Suprapubic skin (tissue), 3 donors: Measurements from ENCODE around the gene SPATA33.
"Not testable (repeated sequence)": the region's sequence is repeated elsewhere in the genome, so short reads cannot be mapped to it uniquely, and the experiment has no call there.

Experiments used
- CTCF ChIP-seq, 2 donors: fragments of 200-600 bp in 1 of 2; fragments of 450-650 bp in 1 of 2; sonication (generic) in 1 of 2; IDR thresholded peaks; one replicate each; pipeline ENCODE4 v1.5.1; 2016 to 2019; ENCODE audit warnings: antibody characterized with exemption in 2 of 2, mild to moderate bottlenecking in 1 of 2, moderate library complexity in 1 of 2
- EP300 ChIP-seq: sonication (generic); formaldehyde crosslinking; IDR thresholded peaks from one replicate; pipeline ENCODE4 v1.6.1; 2017; ENCODE audit warnings: antibody characterized with exemption
- POLR2A ChIP-seq, 2 donors: fragments of 450-650 bp; IDR thresholded peaks; one replicate each; pipeline ENCODE4 v1.6.1; 2017; ENCODE audit warnings: antibody characterized with exemption in 2 of 2, mild to moderate bottlenecking in 2 of 2, moderate library complexity in 2 of 2

DNA sequence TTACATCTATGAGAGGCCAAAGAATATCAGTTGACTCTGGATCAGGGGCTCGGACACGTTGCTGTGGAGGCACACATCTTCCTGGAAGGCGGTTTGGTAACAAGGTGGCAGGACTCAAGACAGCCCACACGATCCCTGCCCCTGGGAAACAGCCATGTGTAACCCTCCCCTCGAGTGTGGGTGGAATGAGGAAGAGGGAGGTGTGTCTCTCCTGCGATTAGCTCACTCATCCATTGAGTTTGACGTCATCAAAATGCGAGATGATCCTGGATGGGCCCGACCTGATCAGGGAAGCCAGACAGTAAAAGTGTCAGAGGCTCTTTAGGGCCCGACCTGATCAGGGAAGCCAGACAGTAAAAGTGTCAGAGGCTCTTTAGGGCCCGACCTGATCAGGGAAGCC, 6.6 kb downstream of the SPATA33 start:
- TF ChIP-seq CTCF (IDR thresholded peaks at IDR 0.05); POLR2A (IDR thresholded peaks at IDR 0.05); EP300: not testable (repeated sequence)
